GM19099 (cell line): Measurements from ENCODE around the gene ERG.

Source experiments
- POLR2A ChIP-seq: IDR thresholded peaks from 3 replicates; pipeline ENCODE4 v1.6.1; 2011; ENCODE audit warnings: low read depth; ENCODE audit not compliant: insufficient read length; ENCODE audit errors: extremely low read depth

ERG gene

DNA sequence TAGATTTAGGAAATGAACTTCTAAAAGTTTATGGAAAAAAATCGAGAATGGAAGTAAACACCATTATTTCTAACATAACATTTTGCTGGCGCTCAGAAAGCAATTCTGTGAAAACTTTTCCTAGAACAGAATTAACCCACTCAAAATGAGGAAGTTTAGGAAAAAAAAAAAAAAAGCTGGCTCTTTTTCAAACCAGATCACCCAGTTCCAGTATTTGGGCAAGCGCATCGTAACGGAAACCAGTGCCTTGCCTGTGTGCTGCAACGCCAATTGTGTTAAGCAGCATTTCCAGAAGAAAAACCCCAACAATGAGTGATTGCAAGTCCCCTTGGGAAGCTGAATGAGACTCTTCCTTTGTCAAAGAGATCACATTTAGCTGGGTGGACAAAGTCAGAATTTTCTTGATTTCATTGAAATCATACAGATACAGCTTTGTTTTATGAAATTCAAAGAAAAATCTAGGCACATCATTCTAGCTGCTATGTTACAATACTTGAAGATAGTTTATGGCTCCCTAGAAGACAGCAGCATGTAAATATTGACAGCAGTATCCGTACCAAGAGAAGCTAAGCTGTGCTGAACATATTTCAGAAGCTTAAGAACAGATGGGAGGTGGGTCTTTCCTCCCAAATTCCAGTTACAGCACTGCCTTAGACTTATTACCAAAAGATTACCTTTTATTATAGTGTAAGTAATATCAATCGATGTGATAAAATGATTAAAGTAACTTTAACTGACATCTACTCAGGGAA is 113.4 kb downstream of the ERG start:
- no peak for TF ChIP-seq POLR2A

- no peak for TF ChIP-seq POLR2A
Measured at GRCh38 chr21:38384238-38384560, 114.1 kb downstream of the ERG start.

- no peak for TF ChIP-seq POLR2A
Measured at GRCh38 chr21:38383411-38384237, 114.7 kb downstream of the ERG start.

DNA sequence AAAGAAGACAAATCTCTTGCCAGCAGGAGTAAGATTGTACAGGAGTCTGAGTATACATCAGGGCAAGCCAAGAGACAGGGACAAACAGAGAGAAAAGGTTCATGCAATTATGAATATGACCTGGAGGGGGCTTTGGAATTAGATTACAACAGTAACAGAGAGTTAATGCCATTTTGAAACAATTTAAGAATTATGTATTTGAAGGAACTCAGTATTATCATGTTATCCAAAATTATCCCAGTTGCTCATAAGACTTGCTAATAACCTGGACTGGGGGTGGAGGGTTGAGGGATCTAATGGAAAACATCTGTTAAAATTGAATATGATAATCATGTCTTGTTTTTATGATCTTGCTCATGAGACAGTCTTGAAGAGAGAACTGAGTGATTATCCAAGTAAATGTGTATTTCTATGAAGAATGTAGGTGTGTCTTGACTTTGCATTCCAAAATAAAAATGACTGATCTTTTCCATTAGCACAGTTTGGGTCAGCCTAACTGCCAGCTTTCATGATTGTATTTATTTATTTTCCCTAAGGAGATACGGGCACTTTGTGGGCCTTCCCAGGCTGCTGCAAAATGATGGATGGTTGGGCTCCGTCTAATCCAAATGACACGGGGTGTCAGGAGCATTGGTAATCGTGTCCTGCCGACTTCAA is 117.7 kb downstream of the ERG start:
- TF ChIP-seq POLR2A = no peak

DNA sequence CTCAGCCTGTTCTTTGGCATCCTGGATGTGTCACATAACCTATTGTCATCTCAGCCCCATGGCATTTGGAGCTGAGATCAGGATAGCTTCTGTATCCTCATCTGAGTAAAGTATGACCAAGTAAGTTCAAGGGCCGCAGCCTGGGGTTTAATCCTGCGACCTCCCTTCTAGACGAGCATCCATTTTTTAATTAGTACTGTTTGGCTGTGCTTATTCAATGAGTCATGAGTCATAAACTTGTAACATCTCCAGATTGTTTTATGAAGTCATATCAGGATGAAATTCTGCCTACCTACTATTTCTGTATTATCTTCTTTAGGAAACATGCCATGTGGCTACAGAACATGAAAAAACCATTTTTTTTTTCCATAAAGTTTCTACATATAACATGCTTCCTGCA is 119.1 kb downstream of the ERG start:
- TF ChIP-seq POLR2A = no peak

GRCh38 chr21:38377165-38378088 is 120.8 kb downstream of the ERG start:
- TF ChIP-seq POLR2A = no peak

DNA sequence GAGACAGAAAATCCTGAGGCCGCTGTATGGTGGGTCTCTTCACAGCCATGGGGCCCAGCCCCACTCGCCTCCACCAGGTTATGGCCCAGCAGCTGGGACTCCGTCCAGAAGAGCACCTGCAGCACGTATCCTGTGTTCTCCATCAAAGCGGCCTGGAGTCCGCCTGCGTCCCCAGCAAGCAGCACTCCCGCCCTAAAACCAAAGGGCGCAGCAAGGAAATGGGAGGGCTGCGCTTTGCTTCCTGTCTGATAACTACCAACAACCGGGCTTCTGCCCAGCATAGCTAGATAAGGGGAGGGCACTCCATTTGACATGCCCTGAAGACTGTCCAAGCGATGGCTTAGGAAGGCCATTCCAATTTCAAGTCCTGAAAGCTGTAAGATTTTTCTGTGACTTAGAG is 121.6 kb downstream of the ERG start:
- no peak for TF ChIP-seq POLR2A

DNA sequence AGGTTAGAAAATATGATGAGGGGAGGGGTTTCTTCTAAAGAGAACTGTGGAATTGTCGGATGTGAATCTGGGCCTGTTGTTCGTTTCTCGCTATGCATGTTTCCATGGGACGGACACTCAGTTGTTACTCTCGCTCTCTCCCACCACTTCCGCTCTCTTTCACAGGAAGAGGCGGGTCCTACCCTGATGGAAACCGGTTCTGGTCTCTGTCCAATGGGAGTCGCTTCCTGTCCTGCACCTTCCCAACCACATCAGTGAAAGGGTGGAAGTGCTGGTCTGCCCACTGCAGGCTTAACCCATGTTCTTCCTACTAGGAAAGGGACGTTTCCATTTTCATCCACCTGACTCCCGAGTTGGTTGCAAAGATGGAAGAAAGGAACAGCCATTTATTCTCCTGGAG is 122.0 kb downstream of the ERG start:
- TF ChIP-seq POLR2A = no peak

DNA sequence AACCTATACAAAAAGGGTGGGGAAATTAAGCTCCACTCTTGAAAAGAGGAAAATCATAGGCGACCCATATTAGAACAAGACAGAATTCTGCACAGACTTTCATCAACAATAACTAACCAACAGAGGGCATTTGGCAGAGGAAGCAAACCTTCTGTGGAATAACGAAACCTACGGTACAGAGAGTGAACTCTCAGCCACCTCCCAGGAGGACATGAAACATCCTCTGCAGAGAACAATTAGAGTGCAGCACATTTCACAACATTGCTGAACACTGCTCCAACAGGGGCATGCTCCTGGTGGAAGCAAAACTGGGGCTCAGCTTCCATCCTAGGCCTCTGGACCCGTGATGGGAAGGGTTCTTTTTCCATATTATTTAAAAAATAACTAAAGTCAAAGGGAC is 130.6 kb downstream of the ERG start:
- no peak for TF ChIP-seq POLR2A

DNA sequence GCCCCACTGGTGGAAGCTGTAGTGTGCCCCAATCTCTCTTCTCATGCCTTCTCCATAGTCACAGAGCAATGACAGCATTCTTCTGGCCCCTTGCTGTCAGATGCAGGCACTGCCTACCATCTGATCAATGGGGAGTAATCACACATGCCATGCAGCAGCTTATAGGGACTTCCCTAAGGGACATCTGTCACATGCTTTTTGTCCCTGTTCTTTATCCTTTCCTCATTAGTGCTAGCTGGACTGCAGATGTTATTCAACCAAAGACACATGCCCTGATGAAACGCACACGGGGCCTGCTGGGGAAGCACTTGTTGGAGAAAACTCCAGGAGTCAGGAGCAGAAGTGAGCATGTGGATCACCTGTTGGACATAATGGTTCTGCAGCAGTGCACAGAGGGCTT is 132.8 kb downstream of the ERG start:
- no peak for TF ChIP-seq POLR2A

DNA sequence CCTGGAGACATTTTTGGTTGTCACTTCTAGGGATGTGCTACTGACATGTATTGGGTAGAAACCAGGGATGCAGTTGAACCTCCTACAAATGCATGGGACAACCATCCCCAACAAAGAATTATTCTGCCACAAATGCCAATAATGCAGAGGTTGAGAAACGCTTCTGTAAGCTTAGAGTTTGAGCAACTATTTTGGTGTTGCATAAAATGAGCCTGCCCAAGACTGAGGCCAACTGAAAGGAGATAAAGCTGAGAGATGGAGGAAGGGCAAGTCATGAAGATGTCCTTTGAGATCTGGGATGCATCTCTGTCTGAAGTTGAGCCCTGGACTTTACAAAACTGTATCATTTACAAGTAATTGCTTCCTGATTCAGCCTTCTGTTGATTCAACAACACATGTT is 134.6 kb downstream of the ERG start:
- TF ChIP-seq POLR2A = no peak

DNA sequence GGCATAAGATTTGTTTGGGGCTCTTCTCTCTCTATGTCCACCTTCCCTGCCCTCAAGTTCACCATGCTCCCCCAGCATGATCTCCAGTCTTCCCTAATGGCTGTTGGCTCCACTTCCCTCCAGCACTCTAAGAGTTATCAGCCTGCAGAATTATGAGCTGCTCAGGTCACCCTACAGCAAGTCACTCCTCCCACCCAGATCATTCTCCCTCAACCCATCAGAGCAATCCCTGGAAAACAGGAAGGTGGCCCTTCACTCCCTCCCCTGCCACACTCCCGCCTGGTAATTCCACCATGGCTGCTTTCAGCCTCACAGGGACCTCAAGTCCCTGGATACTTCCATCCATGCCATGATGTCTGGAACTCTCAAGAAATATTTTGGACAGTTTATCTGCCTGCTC is 137.0 kb downstream of the ERG start:
- no peak for TF ChIP-seq POLR2A

- TF ChIP-seq POLR2A = no peak
Measured at GRCh38 chr21:38359835-38360234, 138.4 kb downstream of the ERG start.

DNA sequence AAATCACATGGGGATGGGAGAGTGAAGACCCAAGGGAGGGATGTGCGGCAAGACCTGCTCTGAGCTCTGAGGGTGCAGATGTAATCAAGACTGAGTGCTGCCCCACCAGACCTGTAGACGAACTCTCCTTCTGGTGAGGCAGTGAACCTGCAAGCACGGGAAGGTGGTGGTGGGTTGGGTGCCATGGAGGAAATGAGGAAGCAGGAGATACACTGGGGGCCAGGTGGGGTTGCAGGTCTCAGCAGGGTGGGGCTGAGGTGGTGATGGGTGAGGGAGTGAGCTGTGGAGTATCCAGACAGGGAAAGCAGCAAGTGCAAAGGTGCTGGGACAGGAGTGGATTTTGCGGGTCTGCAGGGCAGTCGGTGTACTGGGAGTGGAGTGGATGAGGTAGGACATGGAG is 139.2 kb downstream of the ERG start:
- TF ChIP-seq POLR2A = no peak

- no peak for TF ChIP-seq POLR2A
Measured at GRCh38 chr21:38358666-38359065, 139.6 kb downstream of the ERG start.
